Measurements from ENCODE around the gene CLEC9A. TPM values are rescaled to one million over a fixed set of nuclear protein-coding genes. Genes with fewer than 3 reads are reported as not detected.

The CLEC9A gene
- total and polyA plus RNA-seq, 2 donors (not counting 3 experiments of a cell fraction or from before 2014, with no cell fraction given) = not detected

- no peak overlapping the region for H3K4me2 ChIP-seq (ENCODE audit: insufficient read depth, low read length)
Measured at GRCh38 chr12:10082117-10082874, 51.8 kb downstream of the CLEC9A start.

More at GRCh38 chr12:10082117-10082874, 51.8 kb downstream of the CLEC9A start:
- Histone ChIP-seq H3K36me3 (ENCODE audit: control insufficient read depth in 2 of 2, extremely low read depth in 1 of 2, insufficient read depth in 2 of 2, low read length in 2 of 2) (no peaks in the 10 kb centered on the region), H2AFZ (ENCODE audit: low read depth, low read length) (no peak overlapping the region), H3K27me3 (ENCODE audit: control insufficient read depth in 2 of 2, insufficient read depth in 2 of 2, low read length in 2 of 2) (no peaks in the 10 kb centered on the region), H3K9ac (replicated peaks; ENCODE audit: extremely low read depth, insufficient read depth, low read length) (no peak overlapping the region), H3K79me2 (ENCODE audit: control insufficient read depth, insufficient read depth, low read length) (peaks cover 11% of the 10 kb centered on the region), H3K4me3 (replicated peaks in 1 of 3; ENCODE audit: insufficient read depth in 1 of 3, low read depth in 1 of 3, low read length in 3 of 3) (no peak overlapping the region), H3K9me1 (replicated peaks; ENCODE audit: control insufficient read depth, extremely low read depth, insufficient read depth, low read length) (no peaks in the 10 kb centered on the region), H4K20me1 (replicated peaks; ENCODE audit: control insufficient read depth, extremely low read depth, insufficient read depth, low read length) (no peaks in the 10 kb centered on the region), H3K27ac (ENCODE audit: insufficient read depth, low read depth, low read length) (no peak overlapping the region), H3K9me3 (replicated peaks; ENCODE audit: control insufficient read depth, insufficient read depth, low read length) (no peaks in the 10 kb centered on the region), H3K4me1 (ENCODE audit: control insufficient read depth, extremely low read depth, insufficient read depth, low read length) (no peaks in the 10 kb centered on the region)
- ChIA-PET CTCF (interaction anchor here (0.9 to 1.2 kb wide), 2 partner anchors 9 to 43 kb away, joined by 3 read pairs; no protein-coding TSS in a partner anchor), POLR2A (no interaction called here)
- TF ChIP-seq MYC (IDR thresholded peaks at IDR 0.05; ENCODE audit: low read depth, low read length) = no peak
- no peak for TF ChIP-seq CTCF (IDR thresholded peaks at IDR 0.05; ENCODE audit: extremely low read depth in 1 of 2, insufficient read depth in 1 of 2, low read depth in 1 of 2, low read length in 2 of 2)
- no peak for TF ChIP-seq POLR2AphosphoS5 (IDR thresholded peaks at IDR 0.05; ENCODE audit: insufficient read depth, low read depth, low read length)
- no peak for TF ChIP-seq MAX (IDR thresholded peaks at IDR 0.05; ENCODE audit: insufficient read depth, insufficient read length)
- no peak for TF ChIP-seq EZH2 (IDR thresholded peaks at IDR 0.05; ENCODE audit: borderline replicate concordance, low read depth, low read length, severe bottlenecking)
- TF ChIP-seq JUN (IDR thresholded peaks at IDR 0.05; ENCODE audit: borderline replicate concordance, insufficient read depth, insufficient read length, low read depth) = no peak
- TF ChIP-seq POLR2A (IDR thresholded peaks at IDR 0.05; ENCODE audit: low read depth, low read length) = no peak
- TF ChIP-seq FOS (IDR thresholded peaks at IDR 0.05; ENCODE audit: borderline replicate concordance, insufficient read depth, low read length) = no peak
- TF ChIP-seq GATA2 (IDR thresholded peaks at IDR 0.05; ENCODE audit: insufficient read depth, insufficient read length, low read depth, low read length) = no peak
- intact Hi-C loops (cut with micrococcal nuclease) = no loop called here
- DNase-seq (ENCODE audit: low read depth, low spot score) = no peak
- no peak for FAIRE-seq
- dilution Hi-C loops (cut with MboI; ENCODE audit: extremely low pct_ligation_motif_present, low sequenced_read_pairs) = no loop called here
- no TSS peak for BruUV-seq (replicated peaks)

Measured in endothelial cell of umbilical vein (primary cell).